ENCODE data around the gene TIGD1.

GRCh38 chr2:232537499-232537898 is 12.9 kb downstream of the TIGD1 start:
- TF ChIP-seq CTCF (IDR thresholded peaks at IDR 0.05), result no peak
- no peak for TF ChIP-seq EP300 (IDR thresholded peaks at IDR 0.05; ENCODE audit: borderline replicate concordance in 1 of 2, low read depth in 1 of 2, low read length in 1 of 2)
